GM11168 (cell line): Measurements from ENCODE around the gene AKAP10.
"Not testable (repeated sequence)": the region's sequence is repeated elsewhere in the genome, so short reads cannot be mapped to it uniquely, and the experiment has no call there.

ENCODE experiments used
- in situ Hi-C: fragments of 300-500 bp; cut with MboI; formaldehyde crosslinking; loops from one replicate; pipeline ENCODE4 v1.12.0; 2022; ENCODE audit warnings: low sequenced_read_pairs; ENCODE audit not compliant: unreplicated experiment

The AKAP10 gene

DNA sequence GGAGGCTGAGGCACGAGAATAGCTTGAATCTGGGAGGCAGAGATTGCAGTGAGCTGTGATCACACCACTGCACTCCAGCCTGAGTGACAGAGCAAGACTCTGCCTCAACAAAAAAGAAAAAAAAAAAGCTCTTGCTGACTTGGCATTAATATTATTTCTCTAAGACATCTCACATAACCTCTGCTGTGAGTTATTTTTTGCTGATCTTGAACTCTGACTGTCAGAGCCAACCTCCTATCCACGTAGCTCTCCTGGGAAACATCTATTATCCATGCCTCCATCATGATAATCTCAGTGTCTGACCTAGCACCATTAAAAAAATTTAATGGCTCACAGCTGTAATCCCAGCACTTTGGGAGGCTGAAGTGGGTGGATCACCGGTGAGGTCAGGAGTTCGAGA lies 97.2 kb downstream of the AKAP10 start:
- in situ Hi-C loops = no loop called here

DNA sequence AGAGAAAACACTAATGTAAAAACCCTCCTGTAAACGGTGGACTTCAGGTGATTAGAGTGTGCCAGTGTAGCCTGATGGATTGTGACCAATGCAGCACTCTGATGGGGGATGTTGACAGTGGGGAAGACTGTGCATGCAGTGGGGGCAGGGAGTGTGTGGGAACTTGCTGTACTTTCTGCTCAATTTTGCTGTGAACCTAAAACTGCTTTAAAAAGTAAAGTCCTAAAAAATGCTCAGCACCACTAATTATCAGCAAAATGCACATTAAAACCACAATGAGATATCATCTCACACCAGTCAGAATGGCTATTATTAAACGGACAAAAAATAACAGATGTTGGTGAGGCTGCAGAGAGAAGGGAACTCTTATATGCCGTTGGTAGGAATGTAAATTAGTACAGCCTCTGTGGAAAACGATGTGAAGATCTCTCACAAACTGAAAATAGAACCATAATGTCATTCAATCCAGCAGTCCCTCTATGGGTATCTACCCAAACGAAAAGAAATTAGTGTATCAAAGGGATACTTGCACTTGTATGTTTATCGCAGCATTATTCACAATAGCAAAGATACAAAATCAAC lies 100.2 kb downstream of the AKAP10 start:
- in situ Hi-C loops = no loop called here

DNA sequence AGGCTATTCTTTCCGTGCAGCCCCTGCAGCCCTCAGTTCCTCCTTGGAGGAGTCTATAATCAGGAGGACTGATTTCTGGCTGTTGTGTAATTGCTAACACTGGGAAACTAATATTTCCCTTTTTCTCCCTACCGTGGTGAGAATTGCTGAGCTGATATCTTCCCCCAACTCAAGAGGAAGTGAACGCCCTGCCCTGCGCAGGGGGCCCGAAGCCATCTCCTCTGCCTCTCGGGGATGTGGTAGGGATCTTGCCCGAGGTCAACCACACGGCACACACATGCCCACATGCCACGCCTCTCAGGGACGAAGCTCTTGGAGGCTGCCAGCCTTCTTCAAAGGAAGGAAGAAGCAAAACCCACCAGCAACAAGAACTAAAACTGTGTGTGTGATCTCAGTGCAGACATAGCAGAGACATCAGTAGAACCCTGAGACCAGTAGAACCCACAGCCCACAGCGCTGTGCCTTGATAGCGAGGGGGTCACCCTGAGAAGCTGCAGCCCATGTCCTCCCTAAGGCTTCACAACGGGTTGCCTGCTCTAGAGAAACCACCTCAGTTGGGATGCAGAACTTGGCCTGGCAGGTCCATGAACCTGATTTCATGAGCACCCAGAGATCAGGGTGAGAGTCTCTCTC lies 101.0 kb downstream of the AKAP10 start:
- in situ Hi-C loops = no loop called here

DNA sequence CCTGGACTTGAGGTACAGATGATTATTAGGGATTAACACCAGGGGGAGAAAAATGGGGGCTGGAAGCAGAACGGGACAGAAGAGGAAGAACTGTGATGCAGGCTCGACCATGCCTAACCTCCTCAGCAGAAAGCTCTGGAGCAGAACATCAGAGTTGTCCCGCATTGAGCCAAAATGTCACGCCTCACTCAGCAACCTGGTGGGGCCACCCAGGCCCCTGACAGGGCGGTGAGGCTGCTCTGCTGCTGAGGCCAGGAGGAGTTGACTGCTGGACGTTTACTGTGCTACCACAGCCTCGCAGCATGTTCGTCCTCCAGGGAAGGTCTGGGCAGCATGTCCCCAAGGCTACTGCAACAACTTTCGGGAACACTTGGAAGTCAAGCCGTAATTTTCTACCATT lies 103.4 kb downstream of the AKAP10 start:
- in situ Hi-C loops = no loop called here

DNA sequence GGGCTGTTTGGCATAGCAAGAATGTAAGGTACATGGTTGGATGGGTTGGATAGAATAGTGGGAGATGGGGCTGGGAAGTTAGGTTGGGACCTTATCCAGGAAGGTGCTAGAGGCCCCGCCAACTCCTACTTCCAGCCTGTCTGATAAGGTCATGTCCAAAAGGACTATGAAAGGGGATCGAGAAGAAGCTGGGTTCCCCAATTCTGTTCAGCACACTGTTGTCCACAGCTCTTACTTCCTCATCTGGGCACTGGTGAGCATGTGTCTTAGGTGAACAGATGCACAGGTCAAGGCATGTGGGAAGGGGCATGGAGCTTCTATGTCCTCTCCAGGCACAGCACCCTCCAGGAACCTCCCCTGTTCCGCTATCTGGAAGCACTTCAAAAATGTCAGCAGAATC lies 104.3 kb downstream of the AKAP10 start:
- in situ Hi-C loops = no loop called here

DNA sequence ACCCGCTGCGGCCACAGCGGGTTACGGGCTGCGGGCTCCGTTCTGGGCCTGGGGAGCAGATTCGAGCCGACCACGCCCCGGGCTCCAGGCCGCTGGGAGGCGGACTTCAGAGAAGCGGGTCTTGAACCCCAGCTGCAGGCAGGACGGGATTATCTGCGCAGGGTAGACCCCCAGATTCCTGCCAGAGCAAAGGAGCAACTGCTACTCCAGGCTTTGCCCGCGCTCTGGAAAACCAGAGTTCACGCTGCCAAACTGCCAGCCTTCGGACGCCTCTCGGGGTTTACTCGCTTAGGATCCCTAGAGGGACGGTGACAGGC lies 109.6 kb downstream of the AKAP10 start:
- in situ Hi-C loops = no loop called here

DNA sequence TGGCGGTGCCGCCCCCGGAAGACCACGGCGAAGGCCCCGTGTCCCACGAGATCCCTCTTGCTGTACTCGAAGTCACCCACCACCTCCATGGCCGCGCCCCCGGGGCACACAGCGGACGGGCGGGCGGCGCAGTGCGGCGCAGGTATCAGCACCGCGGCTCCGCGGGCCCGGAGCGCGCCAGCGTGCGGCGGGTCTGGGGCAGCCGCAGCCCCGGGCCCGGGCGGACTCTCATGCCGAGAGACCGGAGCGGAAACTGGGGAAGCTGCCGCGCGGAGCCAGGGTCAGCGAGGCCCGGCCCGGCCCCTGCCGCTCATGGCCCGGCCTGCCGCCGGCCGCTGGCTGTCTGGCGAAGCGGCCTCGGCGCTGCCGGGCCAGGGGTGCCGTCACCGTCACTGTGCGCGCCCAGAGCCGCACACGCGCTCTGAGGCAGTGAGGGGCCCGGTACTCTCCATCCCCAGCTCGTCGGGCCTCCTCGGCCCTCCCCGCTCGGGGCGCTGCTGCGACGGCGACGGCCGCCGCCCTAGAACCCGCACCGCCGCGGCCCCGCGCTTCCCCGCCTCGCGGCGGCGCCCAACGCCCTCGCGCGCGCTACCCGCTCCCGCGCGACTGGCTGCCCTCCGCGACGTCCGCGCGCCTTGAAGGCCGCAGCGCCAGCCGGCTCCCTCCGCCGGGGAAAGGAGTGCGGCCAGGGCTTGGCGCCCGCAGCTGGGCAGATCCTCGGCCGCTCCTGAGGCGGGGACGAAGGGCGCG lies 110.1 kb downstream of the AKAP10 start, which contains the start of gene ULK2:
TSS of gene ULK2 (minus strand) at position 608 of the 750 bp plus-strand sequence. CDS start at position 89, 519 bp downstream.
- in situ Hi-C loops = no loop called here

DNA sequence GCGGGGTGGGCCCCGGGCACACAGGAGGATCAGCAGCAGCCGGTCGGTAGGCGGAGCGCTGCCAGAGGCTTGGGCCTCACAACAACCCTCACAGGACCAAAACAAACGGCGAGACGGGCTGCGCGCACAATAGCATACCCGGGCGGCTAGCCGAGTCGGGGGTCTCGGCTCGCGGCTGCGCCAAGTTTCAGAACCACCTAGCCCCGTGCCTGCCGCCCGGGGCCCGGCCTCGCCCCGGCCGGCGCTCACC lies 110.6 kb downstream of the AKAP10 start:
- in situ Hi-C loops = no loop called here

DNA sequence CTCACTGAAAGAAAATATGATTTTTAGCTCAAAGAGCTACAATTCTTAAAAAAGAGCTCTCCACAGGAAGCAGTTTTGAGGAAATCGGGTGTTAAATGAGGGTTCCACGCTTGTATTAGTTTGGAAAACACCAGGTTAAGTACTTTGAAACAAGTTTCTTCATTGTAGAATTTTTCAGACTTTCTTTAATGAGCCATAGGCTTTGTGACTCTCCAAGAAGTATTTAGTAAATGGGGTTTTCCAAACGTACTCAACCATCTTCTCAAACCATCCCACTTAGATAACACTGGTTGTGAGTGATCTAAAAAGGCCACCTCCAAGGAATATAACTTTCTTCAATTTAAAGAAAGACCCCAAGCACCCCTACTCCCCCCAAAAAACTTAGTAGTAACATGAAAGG lies 112.6 kb downstream of the AKAP10 start:
- in situ Hi-C loops = no loop called here

DNA sequence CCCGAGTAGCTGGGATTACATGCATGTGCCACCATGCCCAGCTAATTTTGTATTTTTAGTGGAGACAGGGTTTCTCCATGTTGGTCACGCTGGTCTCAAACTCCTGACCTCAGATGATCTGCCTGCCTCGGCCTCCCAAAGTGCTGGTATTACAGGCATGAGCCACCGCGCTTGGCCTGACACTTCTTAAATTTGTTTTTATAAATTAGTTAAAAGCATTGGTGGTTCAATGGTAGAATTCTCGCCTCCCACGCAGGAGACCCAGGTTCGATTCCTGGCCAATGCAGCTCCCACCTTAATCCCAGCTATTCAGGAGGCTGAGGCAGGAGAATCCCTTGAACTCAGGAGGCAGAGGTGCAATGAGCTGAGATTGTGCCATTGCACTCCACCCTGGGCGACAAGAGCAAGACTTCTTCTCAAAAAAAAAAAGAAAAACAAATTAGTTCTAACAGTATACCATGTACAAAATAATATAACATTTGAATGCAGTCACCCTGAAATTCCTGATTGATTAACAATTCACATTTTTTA lies 116.9 kb downstream of the AKAP10 start:
- in situ Hi-C loops = not testable (repeated sequence)

DNA sequence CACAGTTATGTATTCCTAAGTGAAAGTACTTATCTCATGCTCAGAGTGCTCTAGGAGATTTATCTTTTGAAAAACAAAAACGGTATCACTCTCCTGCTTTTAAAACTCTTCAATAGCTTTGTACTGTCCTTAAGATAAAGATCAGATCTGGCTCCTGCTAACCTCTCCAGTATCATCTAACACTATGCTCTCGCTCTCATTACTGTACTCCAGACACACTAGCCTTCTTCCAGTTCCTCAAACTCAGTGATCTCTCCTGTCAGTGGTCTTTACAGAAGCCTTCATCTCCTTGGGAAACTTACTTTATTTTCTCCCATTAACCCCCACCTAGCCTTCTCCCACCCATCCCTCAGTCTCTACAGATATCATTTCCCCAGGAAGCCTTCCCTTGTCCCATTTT lies 120.0 kb downstream of the AKAP10 start:
- in situ Hi-C loops = no loop called here
